NCI-H2196 treated with DMSO at 0.1 percent for 48 hours (cell line): ENCODE results near the gene NUDT16L1.
"Not testable (repeated sequence)": the region's sequence is repeated elsewhere in the genome, so short reads cannot be mapped to it uniquely, and the experiment has no call there.

Experiments
- DNase-seq: peaks from one replicate; lab custom pipeline; 2025; ENCODE audit not compliant: unreplicated experiment; lab: John Stamatoyannopoulos, UW

Gene NUDT16L1

DNA sequence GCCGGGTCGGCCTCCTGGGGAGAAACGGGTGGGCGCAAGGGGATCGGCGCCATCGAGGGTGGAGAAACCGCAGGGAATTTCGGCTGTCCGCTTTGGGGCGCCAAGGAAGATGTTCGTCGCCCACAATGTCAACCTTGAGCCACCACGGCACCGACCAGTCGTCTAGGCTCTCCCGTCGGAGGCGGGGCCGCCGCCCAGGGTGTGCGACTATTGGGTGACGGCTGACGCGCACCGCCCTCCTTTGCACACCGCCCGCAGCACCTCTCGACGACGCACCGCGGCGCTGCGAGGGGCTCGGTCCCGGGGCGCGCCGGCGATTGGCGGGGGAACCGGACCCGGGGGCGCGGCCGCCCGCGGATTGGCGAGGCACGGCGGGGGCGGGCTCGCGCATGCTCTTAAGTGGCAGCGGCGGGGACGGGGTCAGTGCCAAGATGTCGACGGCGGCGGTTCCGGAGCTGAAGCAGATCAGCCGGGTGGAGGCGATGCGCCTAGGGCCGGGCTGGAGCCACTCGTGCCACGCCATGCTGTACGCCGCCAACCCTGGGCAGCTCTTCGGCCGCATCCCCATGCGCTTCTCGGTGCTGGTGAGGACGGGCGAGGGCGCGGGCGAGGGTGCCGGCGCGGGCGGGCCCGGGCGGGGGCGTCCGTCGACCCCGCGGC, at the start of gene NUDT16L1:
Gene NUDT16L1 (plus strand): TSS at position 267 of the 660 bp plus-strand sequence. CDS start 165 bp downstream, at position 432.
- peak; percentile 95 for DNase-seq

DNA sequence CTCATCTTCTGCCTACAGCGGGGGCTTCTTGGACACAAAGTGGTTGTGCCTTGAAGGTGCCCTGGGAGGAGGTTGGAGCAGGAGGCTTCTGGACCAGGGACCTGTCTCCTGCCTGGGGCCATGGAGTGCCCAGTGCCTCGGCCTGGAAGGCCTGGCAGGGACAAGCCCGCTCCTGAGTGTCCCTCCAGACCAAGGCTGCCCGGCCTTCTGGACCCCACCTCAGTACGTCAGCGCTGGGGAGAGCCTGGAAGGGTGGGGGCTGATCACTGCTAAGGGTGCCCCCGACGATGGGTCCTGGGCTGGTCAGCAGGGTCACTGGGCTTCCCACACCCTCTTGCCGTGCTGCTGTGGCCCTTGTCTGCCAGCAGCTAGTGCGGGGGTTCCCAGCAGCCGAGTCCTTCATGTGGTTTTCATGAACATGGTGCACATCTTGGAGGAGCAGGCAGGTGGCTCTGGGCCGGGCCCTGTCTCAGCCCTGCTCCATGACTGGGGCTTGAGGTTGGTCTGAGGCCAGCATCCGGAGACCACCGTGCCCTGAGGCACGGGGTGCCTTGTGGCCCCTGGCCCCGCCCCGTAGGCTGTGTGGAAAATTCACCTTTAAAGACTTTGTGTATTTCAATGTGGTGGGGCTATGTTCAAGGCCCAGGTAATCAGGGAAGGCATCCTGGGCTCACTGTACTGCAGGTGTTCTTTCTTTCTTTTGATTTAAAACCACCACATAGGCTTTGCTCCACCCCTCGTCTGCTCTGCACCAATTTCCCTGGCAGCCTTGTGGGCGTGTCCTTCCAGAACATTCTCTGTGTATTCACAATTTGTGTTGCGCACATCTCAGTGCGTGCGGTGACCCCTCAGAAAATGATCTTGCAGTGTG, 46.4 kb upstream of the NUDT16L1 start:
- no peak for DNase-seq

DNA sequence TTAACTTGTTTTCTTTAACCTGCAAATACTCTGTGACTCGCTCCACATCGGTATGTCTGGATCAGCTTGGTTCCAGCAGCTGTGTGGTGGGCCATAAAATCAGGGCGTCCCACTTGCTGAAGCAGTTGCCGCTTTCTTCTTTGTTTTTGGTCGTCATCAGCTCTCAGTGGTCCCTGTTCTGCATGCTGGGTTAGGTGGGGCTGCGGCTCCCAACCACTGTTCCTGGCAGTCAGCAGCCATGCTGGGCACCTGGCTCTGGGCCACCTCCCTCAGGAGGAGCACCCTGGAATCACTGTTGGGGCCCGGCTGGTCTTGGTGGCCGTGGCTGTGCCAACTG, 45.8 kb upstream of the NUDT16L1 start:
- no peak for DNase-seq

- no peak for DNase-seq
Measured at GRCh38 chr16:4648917-4649316, 44.4 kb upstream of the NUDT16L1 start.

GRCh38 chr16:4649744-4650442, 43.5 kb upstream of the NUDT16L1 start:
- no peak for DNase-seq

DNA sequence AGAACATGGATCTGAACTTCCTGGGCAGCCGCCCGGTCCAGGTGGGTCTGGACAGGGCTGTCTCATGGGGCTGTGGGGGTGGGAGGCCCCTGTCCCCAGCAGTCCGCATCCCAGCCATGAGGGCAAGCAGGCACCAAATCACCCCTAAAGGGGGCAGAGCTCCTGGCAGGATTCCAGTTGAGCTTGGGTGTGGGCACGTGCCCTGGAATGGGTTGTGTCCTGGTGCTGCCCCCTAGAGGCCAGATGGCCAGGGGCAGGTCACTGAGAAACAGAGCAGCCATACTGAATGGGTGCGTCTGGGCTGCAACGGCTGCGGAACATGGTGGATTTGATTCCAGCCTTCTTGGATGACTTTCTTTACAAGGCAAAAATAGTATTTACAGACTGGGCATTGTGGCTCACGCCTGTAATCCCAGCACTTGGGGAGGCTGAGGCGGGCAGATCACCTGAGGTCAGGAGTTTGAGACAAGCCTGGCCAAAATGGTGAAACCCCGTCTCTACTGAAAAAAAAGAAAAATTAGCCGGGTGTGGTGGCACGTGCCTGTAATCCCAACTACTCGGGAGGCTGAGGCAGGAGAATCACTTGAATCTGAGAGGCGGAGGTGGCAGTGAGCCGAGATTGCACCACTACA, 42.8 kb upstream of the NUDT16L1 start:
- DNase-seq = not testable (repeated sequence)

GRCh38 chr16:4651827-4652226, 41.5 kb upstream of the NUDT16L1 start:
- no peak for DNase-seq

- DNase-seq = no peak
Measured at GRCh38 chr16:4652561-4652960, 40.8 kb upstream of the NUDT16L1 start.

DNA sequence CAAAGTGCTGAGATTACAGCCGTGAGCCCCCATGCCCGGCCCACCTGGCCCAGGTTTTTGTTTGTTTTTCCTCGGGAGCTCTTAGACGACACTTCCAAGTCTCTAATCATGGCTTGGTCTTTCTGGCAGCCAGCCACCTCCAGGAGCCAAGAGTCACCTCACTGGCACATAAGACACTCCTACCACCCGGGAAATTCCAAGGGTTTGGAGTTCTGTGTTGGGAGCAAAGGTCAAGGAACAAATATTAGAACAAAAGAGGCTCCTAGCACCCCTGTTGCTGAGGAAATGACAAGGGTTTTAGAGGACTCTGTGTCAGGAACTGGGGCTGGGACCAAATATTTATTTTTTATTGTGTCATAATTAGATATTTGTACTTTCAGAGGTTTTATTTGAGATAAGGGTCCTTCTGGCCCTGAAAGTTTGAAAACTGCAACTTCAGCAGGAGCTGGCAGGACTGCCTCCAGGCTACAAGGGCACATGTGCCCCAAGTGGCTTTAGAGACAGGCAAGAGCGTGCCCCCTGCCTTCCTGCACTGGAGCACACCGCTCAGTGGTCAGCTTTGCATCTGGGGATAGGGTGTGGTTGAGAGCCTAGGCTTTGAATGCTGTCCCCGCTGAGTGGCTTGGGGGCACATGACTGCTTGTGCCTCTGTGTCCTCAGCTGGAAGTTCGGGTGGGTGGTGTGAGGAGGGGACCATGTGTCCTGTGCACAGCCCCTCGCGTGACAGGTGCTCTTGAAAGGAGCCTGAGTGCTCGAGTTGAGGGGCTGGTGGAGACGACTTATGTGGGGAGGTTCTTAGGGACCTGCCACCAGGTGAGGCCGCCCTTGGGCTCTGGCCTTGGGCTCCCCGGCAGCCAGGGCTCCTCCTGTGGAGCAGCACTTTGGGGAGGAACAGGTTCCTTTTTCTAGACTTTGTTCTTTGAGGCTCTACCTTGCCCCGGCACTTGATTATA, 39.1 kb upstream of the NUDT16L1 start:
- DNase-seq = no peak

GRCh38 chr16:4654964-4655590, 38.3 kb upstream of the NUDT16L1 start:
- no peak for DNase-seq

- no peak for DNase-seq
Measured at GRCh38 chr16:4655801-4656200, 37.6 kb upstream of the NUDT16L1 start.

- no peak for DNase-seq
Measured at GRCh38 chr16:4656221-4656620, 37.1 kb upstream of the NUDT16L1 start.

DNA sequence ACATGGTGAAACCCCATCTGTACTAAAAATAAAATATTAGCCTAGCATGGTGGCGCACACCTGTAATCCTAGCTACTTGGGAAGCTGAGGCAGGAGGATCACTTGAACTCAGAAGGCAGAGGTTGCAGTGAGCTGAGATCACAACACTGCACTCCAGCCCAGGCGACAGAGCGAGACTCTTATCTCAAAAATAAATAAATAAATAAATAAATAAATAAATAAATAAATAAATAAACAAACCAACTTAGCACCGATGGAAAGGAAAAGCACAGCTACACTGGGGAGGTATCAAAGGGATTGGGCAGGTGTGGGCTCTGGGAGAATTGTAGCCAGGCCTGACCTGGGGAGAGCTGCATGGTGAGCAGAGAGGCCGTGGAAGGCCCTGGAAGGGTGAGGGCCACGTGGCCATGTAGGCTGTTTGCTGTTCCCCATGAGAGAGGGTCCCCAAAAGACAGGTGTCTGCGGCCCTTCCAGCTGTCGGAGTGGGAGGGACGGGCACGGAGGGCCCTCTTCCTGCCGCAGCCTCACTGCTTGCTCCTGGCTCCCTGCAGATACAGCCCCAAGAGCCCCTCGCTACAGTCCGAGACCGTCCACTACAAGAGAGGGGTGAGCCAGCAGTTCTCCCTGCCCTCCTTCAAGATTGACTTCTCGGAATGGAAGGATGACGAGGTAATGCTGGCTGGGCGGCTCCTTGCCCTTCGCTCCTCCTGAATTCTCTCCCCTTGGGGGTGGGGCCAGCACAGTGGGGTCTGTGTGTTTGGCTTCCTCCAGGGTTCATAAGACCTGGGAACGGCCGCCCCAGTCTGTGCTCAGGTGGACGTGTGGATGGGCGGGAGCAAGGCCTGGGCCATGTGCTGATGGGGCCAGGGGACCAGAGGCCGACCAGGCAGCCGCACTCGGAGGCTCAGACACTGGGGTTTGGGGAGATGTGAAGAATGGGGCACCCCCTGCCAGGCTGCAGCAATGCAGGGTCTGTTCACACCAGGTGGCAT, 36.4 kb upstream of the NUDT16L1 start:
- no peak for DNase-seq

DNA sequence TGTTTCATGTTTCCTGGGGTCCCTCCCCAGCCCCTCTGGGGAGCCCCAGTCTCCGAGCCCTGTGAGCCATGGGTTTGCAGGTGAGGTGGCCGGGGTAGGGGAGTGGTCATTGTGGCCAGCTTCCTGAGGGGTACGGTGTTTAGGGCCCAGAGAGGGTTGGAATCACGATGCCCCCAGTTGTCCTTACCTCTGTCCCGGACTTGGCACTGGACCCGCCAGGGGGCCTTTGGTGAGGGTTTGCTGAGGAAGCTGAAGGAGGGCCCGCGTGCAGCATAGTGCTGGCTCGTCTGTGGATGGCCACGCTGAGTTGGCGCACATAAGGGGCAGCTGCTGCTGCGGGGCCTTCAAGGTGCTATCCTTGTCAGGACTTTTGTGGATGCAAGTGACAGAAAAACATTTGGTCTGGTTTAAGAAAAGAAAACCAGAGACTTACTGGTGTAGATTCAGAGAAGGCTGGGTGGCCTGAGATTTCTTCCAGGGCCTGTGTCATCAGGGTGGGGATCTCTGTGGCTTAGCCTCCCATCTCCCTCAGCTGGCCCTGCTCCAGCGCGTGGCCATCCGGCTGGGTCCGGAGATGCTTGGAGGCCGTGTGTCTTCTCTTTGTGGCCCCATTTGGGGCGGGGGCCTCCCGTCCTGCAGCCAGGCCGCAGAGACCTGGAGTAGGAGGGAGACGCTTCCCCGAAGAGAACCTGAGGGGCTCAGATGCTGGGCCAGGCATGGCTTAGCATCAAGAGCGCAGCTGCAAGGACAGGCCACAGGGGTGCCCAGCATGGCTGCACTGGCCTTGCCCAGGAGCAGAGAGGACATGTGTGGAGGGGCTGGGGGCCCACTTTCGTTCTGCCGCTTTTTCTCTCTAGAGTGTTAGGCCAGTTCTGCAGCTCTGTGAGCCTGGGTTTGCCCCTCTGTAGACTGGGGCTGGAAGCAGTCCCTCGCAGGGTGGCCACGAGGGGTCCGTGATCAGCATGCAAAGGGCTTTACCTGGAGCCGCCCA, 33.7 kb upstream of the NUDT16L1 start:
- DNase-seq = no peak

GRCh38 chr16:4660454-4661007, 32.8 kb upstream of the NUDT16L1 start:
- DNase-seq = peak; percentile 28

DNA sequence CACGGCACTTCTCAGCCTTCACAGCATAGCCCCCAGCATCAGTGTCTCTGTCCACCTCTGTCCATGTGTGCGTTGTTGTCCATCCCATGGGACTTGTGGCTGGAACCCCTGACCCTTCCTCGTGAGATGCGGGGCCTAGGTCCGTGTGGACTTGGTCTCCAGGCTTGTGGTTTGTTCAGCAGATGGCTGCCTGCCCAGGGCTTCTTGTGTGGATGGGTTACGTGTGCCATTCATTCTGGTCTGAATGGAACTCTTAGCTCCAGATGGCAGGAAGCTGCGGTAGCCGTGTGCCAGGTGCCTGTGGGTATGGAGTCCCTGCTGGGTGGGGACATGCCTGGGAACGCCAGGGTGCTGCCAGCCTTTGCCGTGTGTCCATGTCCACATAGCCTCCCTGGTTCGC, 31.7 kb upstream of the NUDT16L1 start:
- DNase-seq = peak; percentile 83

DNA sequence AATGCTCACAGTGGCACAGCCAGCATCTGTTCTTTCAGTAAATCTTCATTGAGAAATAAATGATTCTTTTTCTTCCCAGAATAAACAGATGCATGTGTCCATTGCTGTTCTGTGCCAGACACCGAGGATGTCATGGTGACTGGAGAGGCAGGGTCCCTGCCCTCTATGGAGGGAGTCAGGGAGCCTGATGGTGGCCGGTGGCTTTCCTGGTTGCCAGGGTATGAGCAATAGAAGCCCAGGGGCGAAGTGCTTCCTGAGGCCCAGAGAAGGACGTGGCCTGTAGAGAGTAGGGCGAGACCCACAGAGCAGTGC, 29.9 kb upstream of the NUDT16L1 start:
- no peak for DNase-seq
